Activated CD4-positive, alpha-beta memory T cell treated with anti-CD3 and anti-CD28 coated beads, Interleukin-2, amount 10 ng/mL, durations not matched to agents 7 days and 5 days (primary cell): ENCODE results near the gene NTS. TPM values are rescaled to one million over a fixed set of nuclear protein-coding genes. Genes with fewer than 3 reads are reported as not detected.

Experiments
- CTCF ChIA-PET: fragments of 350-600 bp; sonication (Branson Sonifier 250); formaldehyde crosslinking; loops from one replicate; lab custom pipeline; 2021; ENCODE audit warnings: antibody characterized with exemption, inconsistent platforms; lab: Charles Lee
- POLR2A ChIA-PET: fragments of 350-600 bp; sonication (Branson Sonifier 250); formaldehyde crosslinking; loops from one replicate; lab custom pipeline; 2021; ENCODE audit warnings: antibody characterized with exemption; lab: Charles Lee
- DNase-seq: peaks from one replicate; pipeline ENCODE4 v3.0.0-alpha.2; 2020
- H3K27ac Mint-ChIP-seq: one replicate; pipeline ENCODE4 v1.8.0; 2021; ENCODE audit warnings: mild to moderate bottlenecking, mixed read lengths
- H3K27me3 Mint-ChIP-seq: one replicate; pipeline ENCODE4 v1.8.0; 2021; ENCODE audit warnings: mixed read lengths
- H3K36me3 Mint-ChIP-seq: one replicate; pipeline ENCODE4 v1.8.0; 2021; ENCODE audit warnings: low read depth, mixed read lengths
- H3K4me1 Mint-ChIP-seq: one replicate; pipeline ENCODE4 v1.8.0; 2021; ENCODE audit warnings: mixed read lengths
- H3K4me3 Mint-ChIP-seq: one replicate; pipeline ENCODE4 v1.8.0; 2021; ENCODE audit warnings: mild to moderate bottlenecking, mixed read lengths
- H3K9me3 Mint-ChIP-seq: one replicate; pipeline ENCODE4 v1.8.0; 2021; ENCODE audit warnings: mixed read lengths
- total RNA-seq, 2 experiments: library from RNA; stranded (reverse); gene quantifications; one replicate each; pipeline ENCODE4 v1.2.3, GENCODE V29; 2021

Gene NTS
- total RNA-seq, 2 experiments from 2014 or later = not detected

DNA sequence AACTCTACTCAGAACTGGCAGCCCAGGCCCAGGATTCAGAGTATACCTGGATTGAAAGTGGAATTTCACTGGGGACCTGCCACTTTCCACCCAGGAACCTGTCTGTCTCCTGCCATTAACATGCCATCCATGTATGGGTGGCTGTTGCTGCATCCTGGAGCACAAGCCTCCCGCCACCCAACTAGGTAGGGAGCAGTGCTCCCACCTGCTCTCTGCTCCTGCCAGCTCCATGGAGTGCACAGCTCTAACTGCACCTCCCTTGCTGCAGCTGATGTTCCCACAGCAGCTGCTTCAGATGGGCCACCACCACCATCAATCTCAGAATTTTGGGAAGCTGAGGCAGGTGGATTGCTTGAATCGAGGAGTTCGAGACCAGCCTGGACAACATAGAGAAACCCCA, 17.1 kb upstream of the NTS start:
- no peaks in the 10 kb centered on the region for H3K4me1 Mint-ChIP-seq
- H3K36me3 Mint-ChIP-seq = no peaks in the 10 kb centered on the region
- POLR2A ChIA-PET = no interaction called here
- no peak overlapping the region for H3K27ac Mint-ChIP-seq
- no peak overlapping the region for H3K4me3 Mint-ChIP-seq
- no peak for DNase-seq
- CTCF ChIA-PET = no interaction called here
- no peaks in the 10 kb centered on the region for H3K27me3 Mint-ChIP-seq
- H3K9me3 Mint-ChIP-seq = peaks cover 8% of the 10 kb centered on the region

DNA sequence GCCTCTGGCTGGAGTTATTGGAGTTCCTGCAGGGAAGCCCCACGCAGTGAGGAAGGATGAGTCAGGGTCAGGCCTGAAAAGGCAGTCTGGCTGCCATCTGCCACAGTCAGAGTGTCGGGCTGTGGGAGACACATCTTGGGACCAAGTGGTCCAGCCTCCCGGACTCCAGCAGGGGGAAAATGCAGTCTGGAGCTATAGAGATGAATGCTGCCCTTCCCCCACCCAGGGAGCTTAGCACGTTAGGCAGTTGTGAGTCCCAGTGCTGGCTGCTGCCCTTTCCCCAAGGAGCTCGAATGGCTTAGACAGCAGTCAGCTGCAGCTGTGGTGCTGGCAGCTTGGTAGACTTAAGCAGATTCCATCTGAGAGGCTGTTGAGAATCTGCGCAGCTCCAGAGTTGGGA, 8.2 kb upstream of the NTS start:
- Mint-ChIP-seq H3K27ac (no peak overlapping the region), H3K36me3 (no peaks in the 10 kb centered on the region), H3K9me3 (peaks cover 4% of the 10 kb centered on the region), H3K27me3 (no peaks in the 10 kb centered on the region), H3K4me3 (no peak overlapping the region), H3K4me1 (no peaks in the 10 kb centered on the region)
- no peak for DNase-seq
- ChIA-PET POLR2A (no interaction called here), CTCF (no interaction called here)

DNA sequence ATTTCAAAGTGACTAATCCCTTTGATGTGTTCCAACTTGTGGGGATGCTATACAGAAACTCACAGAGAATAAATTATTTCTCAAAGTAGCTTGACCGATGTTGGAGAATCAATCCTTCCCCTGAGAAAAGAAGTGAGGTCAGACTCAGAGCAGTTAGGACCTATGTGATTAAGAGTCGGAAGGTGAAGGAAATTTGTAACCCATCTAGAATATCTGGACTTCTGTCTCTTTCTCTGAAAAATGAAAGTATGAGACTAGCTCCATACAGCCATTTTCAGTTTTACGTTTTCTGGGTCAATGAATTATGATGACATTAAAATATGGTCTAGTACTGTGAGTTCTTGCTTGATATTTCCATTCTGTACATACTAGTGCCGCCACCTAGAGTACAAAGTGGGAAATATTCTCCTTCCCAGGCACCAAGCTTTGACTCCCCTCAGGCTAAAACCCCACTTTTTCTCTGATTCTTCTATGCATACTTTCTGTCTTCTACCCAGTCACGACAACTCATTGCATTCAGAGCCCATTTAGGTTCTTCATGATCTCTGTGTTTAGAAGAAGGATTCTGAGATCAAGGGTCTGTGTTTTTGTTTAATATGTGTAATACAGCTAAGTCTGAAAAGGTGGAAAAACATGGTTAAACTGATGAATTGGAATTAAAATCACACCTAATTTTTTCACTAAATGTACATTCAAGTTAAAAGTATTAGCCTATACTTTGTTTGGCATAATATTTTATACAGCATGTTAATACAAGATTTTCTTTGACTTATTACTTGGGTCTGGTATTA, 6.9 kb upstream of the NTS start:
- Mint-ChIP-seq H3K4me1 (no peaks in the 10 kb centered on the region), H3K27ac (no peak overlapping the region), H3K36me3 (no peaks in the 10 kb centered on the region), H3K4me3 (no peak overlapping the region), H3K27me3 (no peaks in the 10 kb centered on the region), H3K9me3 (no peaks in the 10 kb centered on the region)
- ChIA-PET POLR2A (no interaction called here), CTCF (interaction anchor here (1.0 to 1.5 kb wide), 4 partner anchors 12 to 442 kb away, joined by 3 to 4 read pairs (median 4); no protein-coding TSS in a partner anchor)
- no peak for DNase-seq

DNA sequence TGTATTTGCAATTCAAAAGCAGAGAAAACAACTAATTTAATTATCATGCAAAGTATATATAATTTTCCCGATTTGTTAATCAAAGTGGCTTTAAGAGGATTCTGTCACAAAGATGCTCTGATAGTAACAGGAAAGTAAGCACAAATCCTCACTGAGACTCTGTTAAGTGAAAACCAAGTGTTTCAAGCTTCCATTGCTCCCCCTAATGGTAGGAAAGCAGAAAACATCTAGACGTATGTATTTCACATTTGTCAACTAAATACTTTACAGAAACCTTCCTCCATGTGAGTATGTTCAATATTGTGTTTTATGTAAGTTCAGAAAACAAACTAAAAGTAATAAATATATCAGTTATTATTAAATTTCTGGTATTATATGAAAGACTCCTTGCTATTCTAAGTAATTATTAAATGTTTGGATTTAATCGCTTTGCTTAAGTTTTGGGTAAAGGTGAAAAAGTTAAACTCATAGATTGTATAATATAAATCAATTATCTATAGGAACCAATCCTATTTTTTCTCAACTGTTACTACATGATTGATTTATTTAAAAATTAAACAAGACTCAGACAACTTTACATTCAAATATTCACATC, 1.5 kb upstream of the NTS start:
- no peaks in the 10 kb centered on the region for H3K4me1 Mint-ChIP-seq
- no peak for DNase-seq
- ChIA-PET POLR2A (no interaction called here), CTCF (interaction anchor here (1.5 to 1.8 kb wide), 2 partner anchors 10 to 404 kb away, joined by 4 to 5 read pairs; no protein-coding TSS in a partner anchor)
- no peak overlapping the region for H3K27ac Mint-ChIP-seq
- H3K27me3 Mint-ChIP-seq = no peaks in the 10 kb centered on the region
- H3K9me3 Mint-ChIP-seq = no peaks in the 10 kb centered on the region
- H3K36me3 Mint-ChIP-seq = no peaks in the 10 kb centered on the region
- no peak overlapping the region for H3K4me3 Mint-ChIP-seq

DNA sequence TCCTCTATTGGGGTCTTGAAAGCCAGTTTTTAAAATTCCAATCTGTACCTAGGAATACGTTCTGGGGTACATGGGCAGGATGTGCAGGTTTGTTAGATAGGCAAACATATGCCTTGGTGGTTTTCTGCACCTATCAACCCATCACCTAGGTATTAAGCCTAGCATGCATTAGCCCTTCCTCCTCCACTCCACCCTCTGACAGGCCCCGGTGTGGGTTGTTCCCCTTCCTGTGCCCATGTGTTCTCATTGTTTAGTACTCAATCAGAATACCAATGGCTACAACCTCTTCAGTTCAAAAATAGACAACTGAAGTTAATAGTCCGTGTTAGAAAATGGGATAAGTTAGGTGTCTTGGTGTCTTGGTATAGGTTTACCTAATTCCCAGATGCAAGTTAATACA, 3.4 kb downstream of the NTS start:
- DNase-seq = no peak
- Mint-ChIP-seq H3K27ac (no peak overlapping the region), H3K4me3 (no peak overlapping the region), H3K36me3 (no peaks in the 10 kb centered on the region), H3K4me1 (no peaks in the 10 kb centered on the region), H3K27me3 (no peaks in the 10 kb centered on the region), H3K9me3 (no peaks in the 10 kb centered on the region)
- ChIA-PET POLR2A (no interaction called here), CTCF (no interaction called here)

DNA sequence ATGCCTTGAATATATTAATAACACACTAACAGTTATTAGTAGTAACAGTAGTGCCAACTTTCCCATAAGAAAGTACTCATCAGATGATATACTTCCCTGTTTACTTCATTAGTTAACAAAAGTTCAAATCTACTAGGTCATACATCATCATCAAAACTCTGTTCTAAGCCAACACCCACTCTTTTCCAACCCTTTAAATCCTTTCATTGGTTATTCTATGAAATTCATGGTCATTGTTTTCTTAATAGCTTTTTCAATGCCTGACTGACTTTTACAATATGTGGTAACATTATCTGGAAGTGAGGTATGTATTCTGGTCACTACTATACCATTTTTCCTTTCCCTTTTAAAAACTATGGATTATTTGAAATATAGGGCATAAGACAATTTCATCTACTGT, 9.7 kb downstream of the NTS start:
- Mint-ChIP-seq H3K9me3 (no peaks in the 10 kb centered on the region), H3K4me1 (no peaks in the 10 kb centered on the region), H3K27me3 (no peaks in the 10 kb centered on the region), H3K36me3 (no peaks in the 10 kb centered on the region), H3K27ac (no peak overlapping the region), H3K4me3 (no peak overlapping the region)
- CTCF ChIA-PET = no interaction called here
- no peak for DNase-seq
- POLR2A ChIA-PET = no interaction called here

DNA sequence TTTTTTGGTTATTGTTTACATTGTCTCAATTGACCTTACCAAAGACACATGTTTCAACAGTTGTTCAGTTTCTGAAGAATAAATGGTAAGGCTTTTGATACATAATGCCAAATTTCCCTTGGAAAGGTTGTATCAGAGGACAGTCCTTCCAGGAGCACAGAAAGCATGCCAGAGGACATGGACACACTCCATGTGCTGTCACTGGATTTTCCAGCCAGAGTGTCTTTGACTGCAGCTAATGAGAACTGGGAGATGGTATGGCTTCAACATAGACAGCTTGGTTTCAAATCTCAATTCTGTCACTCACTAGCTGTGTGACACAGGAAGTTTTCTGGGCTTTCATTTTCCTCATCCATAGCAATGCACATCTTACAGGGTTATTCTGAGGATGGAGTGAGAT, 20.6 kb downstream of the NTS start:
- Mint-ChIP-seq H3K27ac (no peak overlapping the region), H3K4me1 (no peaks in the 10 kb centered on the region), H3K36me3 (no peaks in the 10 kb centered on the region), H3K9me3 (no peaks in the 10 kb centered on the region), H3K4me3 (no peak overlapping the region), H3K27me3 (no peaks in the 10 kb centered on the region)
- POLR2A ChIA-PET = no interaction called here
- CTCF ChIA-PET = no interaction called here
- DNase-seq = no peak

DNA sequence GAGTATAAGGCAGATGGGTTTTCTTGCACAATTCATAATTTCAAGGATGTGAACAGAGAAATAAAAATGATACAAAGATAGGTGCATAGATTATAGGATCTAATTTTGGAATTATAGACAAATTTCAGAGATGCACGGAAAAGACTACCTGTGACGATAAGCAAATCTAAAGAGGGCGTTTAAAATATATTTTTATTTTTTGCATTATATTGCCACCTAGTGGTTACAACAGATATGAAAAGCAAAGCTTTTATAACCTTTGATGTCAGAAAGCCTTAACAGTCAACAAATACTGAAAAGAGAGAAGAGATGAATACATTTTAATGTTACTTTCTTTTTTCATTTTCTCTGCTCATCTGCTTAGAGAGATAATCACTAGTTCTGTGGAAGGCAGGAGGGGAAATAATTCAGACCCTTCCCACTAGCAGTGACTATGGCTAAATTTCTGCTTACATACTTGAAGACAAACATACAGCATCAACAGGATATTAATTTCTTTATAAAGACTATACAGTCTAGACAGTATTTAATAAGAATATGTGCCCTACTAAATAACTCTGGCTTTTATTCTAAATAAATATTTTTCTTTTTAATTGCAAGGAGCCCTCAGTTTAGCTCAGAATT, 46.3 kb downstream of the NTS start:
- ChIA-PET CTCF (interaction anchor here (0.9 to 1.5 kb wide), 6 partner anchors 9 to 452 kb away, joined by 3 to 5 read pairs (median 4); no protein-coding TSS in a partner anchor), POLR2A (no interaction called here)
- no peak overlapping the region for H3K4me3 Mint-ChIP-seq
- DNase-seq = no peak
- no peaks in the 10 kb centered on the region for H3K4me1 Mint-ChIP-seq
- H3K27ac Mint-ChIP-seq = no peak overlapping the region
- no peaks in the 10 kb centered on the region for H3K9me3 Mint-ChIP-seq
- no peaks in the 10 kb centered on the region for H3K36me3 Mint-ChIP-seq
- H3K27me3 Mint-ChIP-seq = no peaks in the 10 kb centered on the region

DNA sequence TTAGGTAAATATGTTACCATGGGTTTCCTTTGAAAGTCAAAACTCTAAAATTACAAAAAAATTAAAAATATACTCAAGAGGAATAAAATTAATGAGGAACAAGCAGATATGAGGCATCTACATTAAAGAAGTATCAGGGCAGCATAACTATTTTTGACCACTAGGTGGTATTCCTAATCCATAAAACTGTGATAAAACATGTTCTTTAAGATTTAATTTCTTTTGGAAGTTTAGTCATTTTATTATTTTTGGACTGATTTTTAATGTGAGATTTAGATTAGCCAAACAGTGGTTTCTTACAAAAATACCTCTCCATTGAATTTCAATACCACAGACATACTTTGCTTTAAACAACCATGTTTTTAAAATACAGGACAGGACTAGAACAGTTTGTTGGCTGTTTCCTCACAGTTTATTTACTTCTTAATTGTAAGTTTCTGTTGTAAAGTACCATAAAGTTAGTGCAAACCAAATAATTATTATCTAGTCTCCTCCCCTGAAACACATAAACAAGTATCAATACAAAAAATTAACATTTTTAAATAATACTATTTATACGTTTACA, 49.8 kb downstream of the NTS start:
- Mint-ChIP-seq H3K4me3 (no peak overlapping the region), H3K4me1 (no peaks in the 10 kb centered on the region), H3K27me3 (no peaks in the 10 kb centered on the region), H3K27ac (no peak overlapping the region), H3K9me3 (no peaks in the 10 kb centered on the region), H3K36me3 (no peaks in the 10 kb centered on the region)
- no peak for DNase-seq
- POLR2A ChIA-PET = no interaction called here
- CTCF ChIA-PET = interaction anchor here (0.7 to 1.1 kb wide), 3 partner anchors 8 to 24 kb away, joined by 3 read pairs; no protein-coding TSS in a partner anchor

DNA sequence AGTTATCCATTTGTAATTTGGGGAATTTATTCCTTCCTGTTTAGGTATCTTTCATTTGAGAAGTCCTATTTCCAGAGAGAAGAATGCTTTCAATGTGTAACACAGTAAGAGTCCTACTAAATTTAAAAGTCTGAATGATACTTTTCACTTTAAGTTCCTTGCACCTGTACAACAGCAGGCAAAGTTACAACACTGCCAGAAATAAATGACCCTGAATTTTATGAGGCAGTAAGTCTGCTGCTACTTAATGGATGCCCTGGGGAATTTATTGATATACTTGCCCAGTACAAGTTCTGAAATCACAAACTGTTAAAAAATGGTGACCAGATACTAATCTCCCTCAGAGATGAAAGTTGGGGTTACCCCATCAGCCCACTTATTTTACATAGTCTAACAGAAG, 53.1 kb downstream of the NTS start:
- POLR2A ChIA-PET = no interaction called here
- Mint-ChIP-seq H3K4me1 (no peaks in the 10 kb centered on the region), H3K4me3 (no peak overlapping the region), H3K36me3 (no peaks in the 10 kb centered on the region), H3K27ac (no peak overlapping the region), H3K27me3 (no peaks in the 10 kb centered on the region), H3K9me3 (no peaks in the 10 kb centered on the region)
- DNase-seq = no peak
- CTCF ChIA-PET = no interaction called here

Other genes with a start within 250 kb of the NTS start
- gene RASSF9, start 37.9 kb upstream of the NTS start, total RNA-seq = not detected